K562 (cell line): ENCODE results near the gene AIRE.

Source experiments
- FOS ChIP-seq: IDR thresholded peaks from 3 replicates; pipeline ENCODE4 v1.6.1; 2011; ENCODE audit not compliant: insufficient read length; ENCODE audit errors: extremely low read depth
- MAZ ChIP-seq, 2 experiments: fragments of 450-650 bp in 1 of 2; sonication (generic) in 1 of 2; formaldehyde crosslinking; IDR thresholded peaks in 1 of 2; conservative IDR thresholded peaks in 1 of 2; 2 replicates each; pipeline versions ENCODE4 v1.4.0 to v1.5.0; 2020; ENCODE audit warnings: mild to moderate bottlenecking in 1 of 2, missing genetic modification reagents in 1 of 2
- PTRF ChIP-seq: fragments of 450-650 bp; IDR thresholded peaks from 2 replicates; pipeline ENCODE4 v1.6.1; 2016; ENCODE audit warnings: mild to moderate bottlenecking, missing genetic modification characterization, missing compliant biosample characterization
- RBM15 ChIP-seq: fragments of 200-400 bp; formaldehyde crosslinking; IDR thresholded peaks from 2 replicates; pipeline ENCODE4 v1.6.1; 2018; ENCODE audit warnings: mild to moderate bottlenecking, low read length, moderate library complexity; ENCODE audit not compliant: insufficient read depth
- SIN3A ChIP-seq, 2 experiments: fragments of 150-350 bp in 1 of 2; IDR thresholded peaks; 2 replicates each; pipeline ENCODE4 v1.6.1; 2011 to 2016; ENCODE audit warnings: borderline replicate concordance in 2 of 2, low read depth in 2 of 2, low read length in 2 of 2, mild to moderate bottlenecking in 2 of 2, moderate library complexity in 2 of 2; ENCODE audit not compliant: control insufficient read depth in 1 of 2
- SOX6 ChIP-seq: fragments of 450-650 bp; IDR thresholded peaks from 2 replicates; pipeline ENCODE4 v1.6.1; 2014; ENCODE audit warnings: mild to moderate bottlenecking
- SREBF2 ChIP-seq: sonication (generic); formaldehyde crosslinking; IDR thresholded peaks from 2 replicates; pipeline ENCODE4 v1.4.0; 2020; ENCODE audit warnings: mild to moderate bottlenecking, missing genetic modification reagents
- THAP12 ChIP-seq: fragments of 250-450 bp; sonication (Bioruptor Pico); IDR thresholded peaks from 2 replicates; pipeline ENCODE4 v1.9.0; 2021; ENCODE audit warnings: mild to moderate bottlenecking, inconsistent platforms

GRCh38 chr21:44286086-44286715 lies 525 bp downstream of the AIRE start:
- TF ChIP-seq SIN3A (IDR thresholded peaks at IDR 0.05; ENCODE audit: borderline replicate concordance in 2 of 2, control insufficient read depth in 1 of 2, low read depth in 2 of 2, low read length in 2 of 2) (no peak), SREBF2 (CRISPR knock-in tag) (no peak), THAP12 (no peak), SOX6 (no peak), PTRF (no peak), MAZ (CRISPR knock-in tag; conservative IDR thresholded peaks at IDR 0.05 in 1 of 2, IDR thresholded peaks at IDR 0.05 in 1 of 2) (no peak), RBM15 (no peak), FOS (no peak)
